Measurements from ENCODE around the gene CD99. TPM values are rescaled to one million over a fixed set of nuclear protein-coding genes. Genes with fewer than 3 reads are reported as not detected.
A peak's percentile ranks its signal among the peaks of the same experiment; 100 is the strongest.

CD99 gene, protein sequence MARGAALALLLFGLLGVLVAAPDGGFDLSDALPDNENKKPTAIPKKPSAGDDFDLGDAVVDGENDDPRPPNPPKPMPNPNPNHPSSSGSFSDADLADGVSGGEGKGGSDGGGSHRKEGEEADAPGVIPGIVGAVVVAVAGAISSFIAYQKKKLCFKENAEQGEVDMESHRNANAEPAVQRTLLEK
- polyA plus RNA-seq, result 33.8 to 165 TPM (median 74.4 TPM) in 3 replicates
- polyA plus RNA-seq (2011; ENCODE audit: low read depth), result 38.5 TPM
- 68.5 and 123 TPM in 2 replicates for polyA plus RNA-seq (2011; cell fraction: cytosol; rRNA removed)
- polyA plus RNA-seq (2011; cell fraction: nucleus; rRNA removed), result 96.6 and 113 TPM in 2 replicates
- 71.6 and 247 TPM in 2 replicates for polyA plus RNA-seq (2012; ENCODE audit: low replicate concordance)
- 31.3 to 57.0 TPM (median 41.1 TPM) in 3 replicates for polyA minus RNA-seq
- polyA minus RNA-seq (2011; cell fraction: cytosol; rRNA and poly(A)+ RNA removed), result 60.2 TPM
- polyA minus RNA-seq (2011; cell fraction: nucleus; rRNA and poly(A)+ RNA removed), result 26.3 and 33.7 TPM in 2 replicates

DNA sequence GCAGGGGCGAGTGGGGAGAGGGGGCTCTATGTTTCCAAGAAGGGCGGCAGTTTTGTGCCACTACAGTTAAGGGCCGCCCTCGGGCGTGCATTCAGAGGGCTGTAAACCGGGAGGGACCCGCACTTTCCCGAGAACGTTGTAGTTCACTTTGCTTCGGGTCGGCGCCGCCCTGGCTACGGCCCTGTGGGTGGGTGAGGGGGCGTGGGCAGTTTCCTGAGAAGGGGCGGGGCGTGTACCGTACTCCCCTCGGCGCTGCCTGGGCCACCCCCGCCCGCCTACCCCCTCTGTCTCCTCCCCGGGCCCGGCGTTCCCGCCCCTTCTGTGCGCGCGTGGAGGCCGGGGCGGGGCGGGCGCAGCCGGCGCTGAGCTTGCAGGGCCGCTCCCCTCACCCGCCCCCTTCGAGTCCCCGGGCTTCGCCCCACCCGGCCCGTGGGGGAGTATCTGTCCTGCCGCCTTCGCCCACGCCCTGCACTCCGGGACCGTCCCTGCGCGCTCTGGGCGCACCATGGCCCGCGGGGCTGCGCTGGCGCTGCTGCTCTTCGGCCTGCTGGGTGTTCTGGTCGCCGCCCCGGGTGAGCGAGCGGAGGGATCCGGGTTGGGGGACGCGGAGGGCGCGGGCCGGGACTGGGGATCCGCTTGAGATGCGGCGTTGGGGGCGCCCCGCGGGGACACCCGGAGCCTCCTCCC, at the start of gene CD99:
CD99 (plus strand) TSS at position 440 of the 687 bp plus-strand sequence; CDS start at position 506, 66 bp downstream.
- TF ChIP-seq CTCF (optimal IDR thresholded peaks at IDR 0.05 in 1 of 3, IDR thresholded peaks at IDR 0.05 in 1 of 3, conservative IDR thresholded peaks at IDR 0.05 in 1 of 3; ENCODE audit: extremely low read depth in 1 of 3, insufficient read depth in 2 of 3, low read length in 3 of 3) (no peak), EZH2 (IDR thresholded peaks at IDR 0.05; ENCODE audit: low read length) (no peak)

DNA sequence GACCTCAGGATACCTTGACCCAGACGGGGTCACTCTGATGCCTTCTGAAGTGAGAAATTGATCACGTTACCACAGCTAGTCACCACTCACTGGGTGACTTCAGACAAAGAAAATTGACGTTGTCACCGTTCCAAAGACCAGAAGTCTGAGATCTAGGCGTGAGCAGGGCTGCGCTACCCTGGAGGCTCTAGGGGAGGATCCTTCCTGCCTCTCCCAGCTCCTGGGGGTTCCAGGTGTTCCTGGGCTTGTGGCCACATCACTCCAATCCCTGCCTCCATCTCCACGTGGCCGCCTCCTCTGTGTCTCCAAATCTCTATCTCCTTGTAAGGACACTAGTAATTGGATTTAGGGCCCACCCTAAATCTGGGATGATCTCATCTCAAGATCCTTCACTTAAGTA, 48.9 kb upstream of the CD99 start:
- Histone ChIP-seq H4K20me1 (ENCODE audit: control insufficient read depth, extremely low read depth, insufficient read depth, low read length) (no peaks in the 10 kb centered on the region), H3K9me3 (ENCODE audit: control insufficient read depth, low read depth, low read length) (no peaks in the 10 kb centered on the region), H3K4me1 (ENCODE audit: control insufficient read depth, extremely low read depth, insufficient read depth, low read length) (no peaks in the 10 kb centered on the region), H3K36me3 (ENCODE audit: control insufficient read depth in 2 of 2, extremely low read depth in 1 of 2, insufficient read depth in 2 of 2, low read length in 2 of 2) (peaks cover 8 to 23% of the 10 kb centered on the region in 2 experiments), H3K9me1 (ENCODE audit: control insufficient read depth, extremely low read depth, insufficient read depth, low read length) (no peaks in the 10 kb centered on the region), H3K9ac (ENCODE audit: control insufficient read depth, extremely low read depth, insufficient read depth, low read length) (no peak overlapping the region), H3K27me3 (ENCODE audit: control insufficient read depth, extremely low read depth, insufficient read depth, low read length) (no peaks in the 10 kb centered on the region), H3K79me2 (ENCODE audit: control insufficient read depth, insufficient read depth, low read length) (no peaks in the 10 kb centered on the region), H3K4me2 (ENCODE audit: control insufficient read depth, extremely low read depth, insufficient read depth, low read depth, low read length) (no peak overlapping the region), H2AFZ (ENCODE audit: control insufficient read depth, low read length) (no peak overlapping the region), H3K4me3 (ENCODE audit: control insufficient read depth in 2 of 3, extremely low read depth in 1 of 3, insufficient read depth in 2 of 3, low read depth in 1 of 3, low read length in 3 of 3) (no peak overlapping the region), H3K27ac (ENCODE audit: control insufficient read depth, insufficient read depth, low read length) (no peak overlapping the region)
- TF ChIP-seq EZH2 (IDR thresholded peaks at IDR 0.05; ENCODE audit: low read length) (no peak), CTCF (optimal IDR thresholded peaks at IDR 0.05 in 1 of 3, IDR thresholded peaks at IDR 0.05 in 1 of 3, conservative IDR thresholded peaks at IDR 0.05 in 1 of 3; ENCODE audit: extremely low read depth in 1 of 3, insufficient read depth in 2 of 3, low read length in 3 of 3) (no peak)
- FAIRE-seq (no peak), DNase-seq (ENCODE audit: low read depth, low spot score) (no peak)
- dilution Hi-C loops (cut with MboI; ENCODE audit: extremely low pct_ligation_motif_present, low sequenced_read_pairs), result no loop called here

More for the DNA sequence above, at the start of gene CD99:
- DNase-seq (ENCODE audit: low read depth, low spot score), result no peak
- H3K27ac ChIP-seq (ENCODE audit: control insufficient read depth, insufficient read depth, low read length), result peak within 1 kb of the TSS; percentile 91
- peak within 1 kb of the TSS; percentile 93 for H3K4me2 ChIP-seq (ENCODE audit: control insufficient read depth, extremely low read depth, insufficient read depth, low read depth, low read length)
- peak within 1 kb of the TSS; percentile 76 for H2AFZ ChIP-seq (ENCODE audit: control insufficient read depth, low read length)
- H3K4me1 ChIP-seq (ENCODE audit: control insufficient read depth, extremely low read depth, insufficient read depth, low read length), result peaks cover 17% of the 10 kb centered on the region
- no peak for FAIRE-seq
- H3K4me3 ChIP-seq (ENCODE audit: control insufficient read depth in 2 of 3, extremely low read depth in 1 of 3, insufficient read depth in 2 of 3, low read depth in 1 of 3, low read length in 3 of 3), result peak within 1 kb of the TSS; percentile 84 to 96 (median 85)
- H3K9me3 ChIP-seq (ENCODE audit: control insufficient read depth, low read depth, low read length), result no peaks in the 10 kb centered on the region
- H3K9me1 ChIP-seq (ENCODE audit: control insufficient read depth, extremely low read depth, insufficient read depth, low read length), result peaks cover 2% of the 10 kb centered on the region
- no peaks in the 10 kb centered on the region for H3K27me3 ChIP-seq (ENCODE audit: control insufficient read depth, extremely low read depth, insufficient read depth, low read length)
- H3K79me2 ChIP-seq (ENCODE audit: control insufficient read depth, insufficient read depth, low read length), result peaks cover 44% of the 10 kb centered on the region
- no peaks in the 10 kb centered on the region for H3K36me3 ChIP-seq (ENCODE audit: control insufficient read depth in 2 of 2, extremely low read depth in 1 of 2, insufficient read depth in 2 of 2, low read length in 2 of 2)
- dilution Hi-C loops (cut with MboI; ENCODE audit: extremely low pct_ligation_motif_present, low sequenced_read_pairs), result no loop called here
- H3K9ac ChIP-seq (ENCODE audit: control insufficient read depth, extremely low read depth, insufficient read depth, low read length), result peak within 1 kb of the TSS; percentile 97
- no peaks in the 10 kb centered on the region for H4K20me1 ChIP-seq (ENCODE audit: control insufficient read depth, extremely low read depth, insufficient read depth, low read length)
